Measurements from ENCODE around the gene CFAP53.
"Not testable (repeated sequence)": the region's sequence is repeated elsewhere in the genome, so short reads cannot be mapped to it uniquely, and the experiment has no call there.

CFAP53 gene

GRCh38 chr18:50266248-50266704 is at the start of gene CFAP53:
TSS of gene CFAP53 (minus strand) at chr18:50266495. CDS start at chr18:50266404, 91 bp downstream.
- peak; percentile 80 for DNase-seq

GRCh38 chr18:50315100-50315871 is 49.0 kb upstream of the CFAP53 start:
- no peak for DNase-seq

GRCh38 chr18:50313873-50314460 is 47.7 kb upstream of the CFAP53 start:
- DNase-seq, result no peak

GRCh38 chr18:50313031-50313607 is 46.8 kb upstream of the CFAP53 start:
- DNase-seq, result no peak

GRCh38 chr18:50312296-50313030 is 46.2 kb upstream of the CFAP53 start:
- no peak for DNase-seq

GRCh38 chr18:50311650-50312049 is 45.4 kb upstream of the CFAP53 start:
- no peak for DNase-seq

GRCh38 chr18:50310080-50310479 is 43.8 kb upstream of the CFAP53 start:
- DNase-seq, result no peak

- DNase-seq, result not testable (repeated sequence)
These were observed 42.6 kb upstream of the CFAP53 start for GRCh38 chr18:50308851-50309250.

GRCh38 chr18:50307738-50308470 is 41.6 kb upstream of the CFAP53 start:
- peak; percentile 78 for DNase-seq

GRCh38 chr18:50307400-50307737 is 41.1 kb upstream of the CFAP53 start:
- DNase-seq, result no peak

GRCh38 chr18:50306944-50307343 is 40.6 kb upstream of the CFAP53 start:
- DNase-seq, result no peak

- no peak for DNase-seq
These were observed 34.8 kb upstream of the CFAP53 start for GRCh38 chr18:50301074-50301473.

GRCh38 chr18:50299626-50300388 is 33.5 kb upstream of the CFAP53 start:
- no peak for DNase-seq

- no peak for DNase-seq
These were observed 32.4 kb upstream of the CFAP53 start for GRCh38 chr18:50298443-50299284.

- DNase-seq, result peak; percentile 8
These were observed 31.5 kb upstream of the CFAP53 start for GRCh38 chr18:50297621-50298442.

GRCh38 chr18:50293039-50293438 is 26.7 kb upstream of the CFAP53 start:
- DNase-seq, result no peak

GRCh38 chr18:50289108-50289443 is 22.8 kb upstream of the CFAP53 start:
- DNase-seq, result no peak

GRCh38 chr18:50288348-50289107 is 22.2 kb upstream of the CFAP53 start:
- not testable (repeated sequence) for DNase-seq
